Measurements from ENCODE around the gene CACNB4.
"Not testable (repeated sequence)": the region's sequence is repeated elsewhere in the genome, so short reads cannot be mapped to it uniquely, and the experiment has no call there.

GRCh38 chr2:152090726-152091125 lies 8.1 kb downstream of the CACNB4 start:
- not testable (repeated sequence) for TF ChIP-seq SP2 (IDR thresholded peaks at IDR 0.05; ENCODE audit: extremely low read depth, low read depth, low read length, poor library complexity, severe bottlenecking); SMARCA4 (IDR thresholded peaks at IDR 0.05); NFYB (IDR thresholded peaks at IDR 0.05; ENCODE audit: extremely low read depth, insufficient read length); ARNT (IDR thresholded peaks at IDR 0.05)

Measured in K562 (cell line).